NCI-H2029 (cell line): Measurements from ENCODE around the gene CNDP1.
"Not testable (repeated sequence)": the region's sequence is repeated elsewhere in the genome, so short reads cannot be mapped to it uniquely, and the experiment has no call there.

Experiments used
- DNase-seq: peaks from one replicate; lab custom pipeline; 2025; lab: John Stamatoyannopoulos, UW

Gene CNDP1

DNA sequence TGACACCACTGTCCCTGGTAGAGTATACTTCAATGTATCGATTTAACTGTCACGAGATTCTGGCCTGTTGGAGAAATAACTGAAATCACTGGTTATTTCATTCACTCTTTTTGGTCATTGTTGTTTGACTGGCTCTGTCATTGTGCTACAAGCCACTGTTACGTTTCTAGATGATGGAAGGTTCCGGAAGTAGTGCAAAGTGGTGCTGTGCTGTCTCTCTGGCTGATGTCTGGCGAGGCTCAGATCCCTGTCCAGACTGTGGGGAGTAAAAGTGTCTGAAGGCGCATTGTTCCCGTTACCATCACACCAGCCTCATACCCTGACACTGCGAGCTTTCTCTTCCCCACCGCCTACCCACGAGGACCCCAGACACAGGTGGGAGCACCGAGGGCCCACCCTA is 11.7 kb downstream of the CNDP1 start:
- no peak for DNase-seq

DNA sequence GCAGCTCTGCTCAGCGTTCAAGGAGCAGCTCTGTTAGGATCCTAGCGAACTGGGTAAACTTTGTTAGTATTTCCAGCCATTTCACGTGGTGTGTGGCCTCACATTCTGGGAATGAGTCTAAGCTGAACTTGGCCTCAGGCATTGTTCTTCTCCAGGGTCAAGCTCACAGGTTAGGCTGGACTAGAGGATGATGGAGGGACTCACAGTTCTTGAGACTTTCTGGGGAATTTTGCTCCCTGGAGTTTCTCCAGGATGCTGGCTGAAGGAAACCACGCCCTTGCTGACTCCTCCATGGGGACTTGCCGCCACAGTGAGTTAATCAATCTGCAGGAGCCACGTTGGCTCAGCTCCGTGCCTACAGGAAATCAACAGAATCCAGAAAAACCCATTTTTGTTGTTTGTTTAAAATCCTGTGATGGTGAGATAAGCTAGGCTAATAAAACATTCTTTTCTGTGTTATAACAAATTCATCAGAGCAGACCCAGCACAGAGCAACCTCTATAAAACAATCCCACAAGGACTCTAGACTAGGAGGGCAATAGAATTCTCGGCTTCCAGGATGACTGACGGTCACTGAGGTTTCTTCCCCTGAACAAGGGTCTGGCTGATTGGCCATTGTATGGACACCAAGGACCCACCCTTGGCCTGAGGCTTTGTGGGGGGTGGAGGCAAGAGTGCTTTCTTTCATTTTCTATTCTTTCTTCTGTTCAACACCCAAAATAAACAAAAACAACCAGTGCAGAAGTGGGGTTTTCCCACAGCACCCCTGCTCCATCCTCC is 12.6 kb downstream of the CNDP1 start:
- DNase-seq, result no peak

DNA sequence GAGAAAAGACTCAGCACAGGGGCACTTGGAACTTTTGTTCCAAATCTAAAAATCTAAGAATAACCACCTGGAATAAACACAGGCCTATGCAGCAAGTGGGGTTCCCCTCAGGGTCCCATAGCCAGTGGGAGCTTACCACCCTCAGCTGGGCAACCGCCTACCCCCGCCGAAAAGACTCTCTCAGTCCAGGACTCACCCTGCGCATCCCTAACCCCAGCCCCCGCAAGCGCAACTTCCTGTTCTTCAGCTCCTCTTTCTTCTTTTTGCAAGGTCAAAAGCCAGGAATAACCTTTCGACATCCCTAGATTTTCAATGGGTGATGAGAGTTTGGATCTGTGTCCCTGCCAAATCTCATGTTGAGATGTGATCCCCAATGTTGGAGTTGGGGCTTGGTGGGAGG is 13.6 kb downstream of the CNDP1 start:
- DNase-seq, result no peak

DNA sequence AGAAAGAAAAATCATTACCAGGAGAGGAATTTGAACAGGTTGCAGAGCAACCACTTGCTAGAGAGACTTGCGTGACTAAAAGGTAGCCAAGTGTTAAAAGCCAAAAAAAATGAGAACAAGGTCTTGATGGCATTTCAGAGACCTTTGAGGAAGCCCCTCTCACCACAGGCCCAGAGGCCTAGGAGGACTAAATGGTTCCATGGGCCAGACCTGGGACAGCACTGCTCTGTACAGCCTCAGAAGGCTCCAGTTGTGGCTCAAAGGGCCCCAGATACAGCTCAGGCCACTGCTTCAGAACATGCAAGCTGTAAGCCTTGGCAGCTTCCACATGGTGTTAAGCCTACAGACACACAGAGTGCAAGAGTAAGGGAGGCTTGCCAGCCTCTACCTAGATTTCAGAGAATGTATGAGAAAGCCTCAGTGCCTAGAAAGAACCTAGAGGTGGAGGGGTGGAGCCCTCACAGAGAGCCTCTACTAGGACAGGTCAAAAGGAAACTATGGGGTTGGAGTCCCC is 15.3 kb downstream of the CNDP1 start:
- DNase-seq, result no peak

DNA sequence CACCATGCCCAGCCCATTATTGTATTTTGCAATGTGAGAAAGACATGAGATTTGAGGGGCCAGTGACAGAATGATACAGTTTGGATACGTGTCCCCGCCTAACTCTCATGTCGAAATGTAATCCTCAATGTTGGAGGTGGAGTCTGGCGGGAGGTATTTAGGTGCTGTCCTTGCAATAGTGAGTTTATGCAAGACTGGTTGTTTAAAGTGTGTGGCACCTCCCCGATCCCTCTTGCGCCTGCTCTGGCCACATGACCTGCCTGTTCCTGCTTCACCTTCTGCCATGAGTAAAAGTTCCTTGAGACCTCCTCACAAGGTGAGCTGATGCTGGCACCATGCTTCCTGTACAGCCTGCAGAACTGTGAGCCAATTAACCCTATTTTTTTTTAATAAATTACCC is 16.6 kb downstream of the CNDP1 start:
- DNase-seq, result no peak

DNA sequence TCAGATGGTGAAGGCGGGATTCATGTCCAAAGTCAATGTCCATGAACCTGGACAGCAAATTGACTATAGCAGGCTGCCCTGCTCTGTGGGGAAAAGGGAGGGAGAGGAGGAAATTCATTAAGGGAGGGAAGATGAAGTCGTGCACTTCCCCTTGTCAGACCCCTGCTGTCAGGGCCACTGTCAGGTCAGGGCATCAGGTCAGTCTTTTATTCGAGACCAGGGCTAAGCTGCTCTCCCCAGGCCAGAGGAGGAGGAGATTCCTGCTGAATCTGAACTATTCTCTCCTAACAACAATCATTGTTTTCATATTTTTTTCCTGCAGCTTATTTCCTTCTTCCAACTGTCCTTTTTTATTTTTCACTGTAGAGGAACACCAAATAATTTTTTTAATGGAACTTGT is 17.2 kb downstream of the CNDP1 start:
- no peak for DNase-seq

DNA sequence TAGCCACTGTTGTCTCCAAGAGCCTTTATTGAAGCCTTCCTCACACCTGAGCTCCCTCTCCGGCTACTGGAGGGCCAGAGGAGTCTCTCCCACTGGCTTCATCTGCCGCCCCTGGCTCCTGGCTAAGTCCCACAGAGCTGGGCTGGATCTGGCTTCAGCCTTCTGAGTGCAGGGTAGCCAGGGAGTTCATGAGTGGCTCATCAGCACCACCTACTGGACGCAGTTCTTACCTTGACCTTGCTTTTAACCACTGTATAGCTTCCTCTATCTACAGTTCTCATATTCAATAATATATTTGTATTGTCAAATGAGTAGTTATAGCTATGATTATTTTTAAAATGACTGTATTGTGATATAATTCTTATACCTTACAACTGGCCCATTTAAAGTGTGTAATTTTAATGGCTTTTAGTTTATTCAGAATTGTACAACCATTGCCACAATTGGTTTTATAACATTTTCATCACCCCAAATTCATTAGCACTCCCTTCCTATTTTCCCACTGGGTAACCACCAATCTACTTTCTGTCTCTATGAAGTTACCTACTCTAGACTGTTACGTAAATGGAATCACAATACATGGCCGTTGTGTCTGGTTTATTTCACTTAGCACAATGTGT is 17.7 kb downstream of the CNDP1 start:
- DNase-seq, result peak; percentile 25

DNA sequence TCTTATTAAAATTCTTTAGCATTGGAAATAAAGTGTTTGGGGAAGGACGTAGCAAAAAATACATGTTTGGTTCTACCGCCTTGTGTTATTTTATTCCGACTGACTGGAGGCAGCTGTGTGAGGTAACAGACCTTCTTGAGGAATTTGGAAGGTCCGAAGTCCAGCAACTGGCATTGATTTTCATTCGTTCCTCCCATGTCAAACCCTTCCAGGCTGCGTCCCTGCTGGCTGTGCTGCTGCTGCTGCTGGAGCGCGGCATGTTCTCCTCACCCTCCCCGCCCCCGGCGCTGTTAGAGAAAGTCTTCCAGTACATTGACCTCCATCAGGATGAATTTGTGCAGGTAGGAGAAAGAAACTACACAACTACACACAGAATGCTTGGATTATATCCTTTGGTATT is 21.8 kb downstream of the CNDP1 start:
- DNase-seq, result no peak

DNA sequence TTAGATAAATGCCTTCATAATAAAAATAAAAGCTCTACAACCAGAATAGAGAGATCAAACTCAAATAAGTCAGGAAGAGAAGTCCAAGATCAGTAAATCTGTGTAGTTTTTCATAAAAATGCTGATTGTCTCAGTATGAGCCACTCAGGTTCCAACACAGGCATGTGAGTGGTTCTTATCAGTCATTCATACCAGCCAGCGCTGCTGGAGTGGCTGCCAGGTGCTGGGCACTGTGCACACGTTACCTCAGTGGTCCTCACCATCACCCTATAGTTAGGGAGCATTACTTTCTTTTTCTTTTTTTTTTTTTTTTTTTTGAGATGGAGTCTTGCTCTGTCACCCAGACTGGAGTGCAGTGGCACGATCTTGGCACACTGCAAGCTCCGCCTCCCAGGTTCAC is 23.8 kb downstream of the CNDP1 start:
- DNase-seq, result no peak

DNA sequence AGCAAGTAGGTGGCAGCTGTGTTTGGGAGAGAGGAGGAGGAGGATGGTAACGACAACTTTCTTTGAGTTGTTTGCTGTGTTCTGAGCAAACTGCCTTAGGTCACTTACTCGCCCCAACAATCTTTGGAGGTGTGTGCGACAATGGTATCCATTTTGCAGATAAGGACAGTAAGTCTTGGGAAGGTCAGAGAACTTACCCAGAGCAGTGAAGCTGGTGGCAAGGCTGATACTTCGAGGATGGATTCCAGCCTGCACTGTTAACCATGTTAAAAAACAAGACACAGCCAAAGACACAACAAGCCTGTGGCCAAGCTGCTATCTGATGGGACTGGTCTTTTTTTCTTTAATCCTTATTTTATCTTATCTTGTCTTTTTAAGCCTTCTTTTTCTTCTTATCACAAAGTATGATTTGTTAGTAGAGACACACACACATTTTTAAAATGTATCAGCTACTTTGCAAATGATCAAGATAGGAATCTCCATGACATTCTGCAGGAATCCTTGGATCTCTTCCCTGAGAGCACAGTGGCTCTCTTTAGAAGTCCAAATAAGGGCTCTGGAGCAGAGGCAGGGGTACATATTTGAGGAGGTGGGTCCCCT is 27.9 kb downstream of the CNDP1 start:
- DNase-seq, result no peak

DNA sequence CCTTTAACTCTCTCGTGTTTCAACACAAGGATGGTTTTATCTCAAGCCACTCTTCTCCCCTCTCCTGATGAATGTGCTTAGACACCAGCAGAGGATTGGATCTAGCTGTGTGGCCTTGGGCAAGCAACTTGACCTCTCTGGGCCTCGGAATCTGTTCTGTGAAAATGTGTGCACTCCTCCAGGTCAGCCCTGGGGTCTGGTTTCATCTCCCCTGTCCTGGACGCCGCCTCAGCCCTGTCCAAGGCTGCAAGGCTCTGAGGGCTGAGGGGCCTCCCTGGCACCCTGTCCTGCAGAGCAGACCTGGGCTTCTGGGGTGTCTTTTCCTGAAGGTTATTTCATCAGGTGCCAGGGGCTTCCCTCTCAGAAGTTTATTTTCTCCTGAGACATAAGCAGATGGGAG is 28.5 kb downstream of the CNDP1 start:
- no peak for DNase-seq

DNA sequence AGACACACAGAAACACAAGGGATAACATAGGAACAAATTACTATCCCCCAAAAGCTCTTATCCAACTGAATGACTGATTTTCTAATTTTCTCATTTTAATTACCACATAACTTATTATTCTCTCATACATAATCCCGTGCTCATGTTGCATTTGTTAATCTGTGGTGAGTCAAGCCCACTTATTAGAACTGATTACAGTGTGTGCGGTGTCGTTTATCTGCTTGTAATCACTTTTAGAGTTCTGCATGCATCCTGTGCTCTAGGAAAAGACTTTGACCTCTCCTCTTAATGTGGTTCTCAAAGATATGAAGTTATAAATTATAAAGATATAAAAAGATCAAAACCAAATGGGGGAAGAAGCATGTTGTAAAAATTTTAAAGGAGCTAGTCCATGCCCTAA is 29.7 kb downstream of the CNDP1 start:
- DNase-seq, result no peak

DNA sequence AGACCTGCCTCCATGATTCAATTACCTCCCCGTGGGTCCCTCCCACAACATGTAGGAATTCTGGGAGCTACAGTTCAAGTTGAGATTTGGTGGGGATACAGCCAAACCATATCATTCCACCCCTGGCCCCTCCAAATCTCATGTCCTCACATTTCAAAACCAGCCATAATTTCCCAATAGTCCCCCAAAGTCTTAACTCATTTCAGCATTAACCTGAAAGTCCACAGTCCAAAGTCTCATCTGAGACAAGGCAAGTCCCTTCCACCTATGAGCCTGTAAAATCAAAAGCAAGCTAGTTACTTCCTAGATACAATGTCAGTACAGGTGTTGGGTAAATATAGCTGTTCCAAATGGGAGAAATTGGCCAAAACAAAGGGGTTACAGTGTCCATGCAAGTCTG is 30.9 kb downstream of the CNDP1 start:
- not testable (repeated sequence) for DNase-seq

DNA sequence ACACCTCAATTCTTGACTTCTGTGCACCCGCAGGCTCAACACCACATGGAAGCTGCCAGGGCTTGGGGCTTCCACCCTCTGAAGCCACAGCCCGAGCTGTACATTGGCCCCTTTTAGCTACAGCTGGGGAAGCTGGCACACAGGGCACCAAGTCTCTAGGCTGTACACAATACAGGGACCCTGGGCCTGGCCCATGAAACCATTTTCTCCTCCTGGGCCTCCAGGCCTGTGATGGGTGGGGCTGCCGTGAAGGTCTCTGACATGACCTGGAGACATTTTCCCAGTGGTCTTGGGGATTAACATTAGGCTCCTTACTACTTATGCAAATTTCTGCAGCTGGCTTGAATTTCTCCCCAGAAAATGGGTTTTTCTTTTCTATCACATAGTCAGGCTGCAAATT is 31.7 kb downstream of the CNDP1 start:
- not testable (repeated sequence) for DNase-seq

DNA sequence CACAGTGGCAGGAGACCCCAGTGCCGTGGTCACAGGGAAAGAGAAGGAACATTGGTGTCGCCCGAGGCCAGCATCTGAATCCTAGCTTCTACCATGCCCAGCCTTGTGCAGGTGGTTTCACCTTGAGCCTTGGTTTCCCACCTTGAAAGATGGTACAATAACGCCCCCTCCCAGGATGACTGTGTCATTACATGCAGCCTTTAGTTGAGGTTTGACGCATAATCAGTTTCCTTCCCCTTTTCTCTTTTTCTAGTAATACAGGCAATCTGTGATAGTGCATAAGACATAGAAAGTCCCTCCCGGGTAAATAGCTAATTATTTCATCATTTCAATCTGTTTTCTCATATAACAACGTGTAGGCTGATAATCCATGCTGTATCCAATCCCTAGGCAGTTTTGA is 33.5 kb downstream of the CNDP1 start:
- no peak for DNase-seq

DNA sequence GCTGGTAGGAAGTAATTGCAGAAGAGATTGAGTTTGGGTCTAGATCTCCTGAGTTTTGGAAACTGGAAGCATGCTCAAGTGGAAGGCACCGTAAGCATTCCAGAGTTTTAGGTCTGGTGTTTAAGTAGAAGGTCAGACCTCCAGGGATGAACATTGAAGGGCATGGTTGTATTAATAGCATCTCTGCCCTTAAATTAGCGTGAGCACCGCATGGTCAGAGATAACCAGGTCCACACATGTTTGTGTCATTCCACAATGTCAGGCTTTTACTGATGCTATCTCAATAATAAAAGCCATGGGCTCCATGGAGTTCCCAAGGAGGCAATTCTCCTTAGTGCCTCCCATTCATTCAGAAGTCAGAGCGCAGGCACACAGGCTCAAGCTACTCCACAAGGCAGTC is 35.1 kb downstream of the CNDP1 start:
- DNase-seq, result no peak

DNA sequence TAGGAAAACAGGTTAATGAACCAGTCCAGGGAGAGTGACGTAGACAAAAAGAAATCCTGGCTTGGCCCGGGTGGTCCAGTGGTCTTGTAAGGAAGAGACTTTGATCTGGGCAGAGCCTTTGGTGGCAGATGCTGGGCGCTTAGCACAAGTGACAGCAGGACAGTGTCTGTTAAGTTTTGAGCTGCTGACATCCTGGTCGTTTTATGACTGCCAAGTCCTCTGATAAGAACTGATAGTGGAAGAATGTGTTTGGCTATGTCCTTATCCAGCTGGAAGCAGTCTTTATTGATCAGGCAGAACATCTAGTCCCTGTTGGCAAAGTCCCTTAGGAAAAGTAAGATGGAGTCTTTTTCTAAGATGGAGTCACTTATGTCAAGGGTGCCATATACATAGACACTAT is 36.0 kb downstream of the CNDP1 start:
- no peak for DNase-seq

DNA sequence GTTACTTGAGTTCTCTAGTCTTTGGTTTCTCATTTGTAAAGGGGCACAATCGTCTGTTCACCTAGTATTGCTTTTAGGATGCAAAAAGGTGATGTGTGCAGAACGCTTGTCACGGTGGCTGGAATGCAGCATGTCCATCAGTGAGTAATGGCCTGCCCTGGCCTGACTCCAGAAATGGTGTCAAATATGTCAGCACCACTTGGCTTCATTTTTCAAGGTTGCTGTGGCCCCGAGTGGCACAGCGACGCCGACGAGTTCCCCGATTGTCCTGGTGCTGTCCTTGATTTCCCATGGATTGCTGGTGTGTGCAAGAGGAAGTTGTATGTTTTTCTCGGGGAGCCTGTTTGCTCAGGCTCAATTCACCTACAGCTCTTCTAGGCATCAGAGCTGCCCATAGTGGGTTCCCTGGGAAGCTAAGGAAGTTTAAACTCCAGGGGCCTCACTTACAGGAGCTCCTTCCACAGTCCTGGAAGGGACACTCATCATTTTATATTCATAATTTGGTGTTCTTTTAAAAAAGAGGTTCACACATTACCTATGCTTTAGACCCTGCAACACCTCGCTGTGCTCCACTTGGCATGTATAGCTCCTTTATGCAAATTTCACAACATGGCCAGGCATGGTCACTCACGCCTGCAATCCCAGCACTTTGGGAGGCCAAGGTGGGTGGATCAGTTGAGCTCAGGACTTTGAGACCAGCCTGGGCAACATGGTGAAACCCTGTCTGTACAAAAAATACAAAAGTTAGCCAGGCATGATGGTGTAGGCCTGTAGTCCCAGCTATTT is 37.8 kb downstream of the CNDP1 start:
- DNase-seq, result no peak

DNA sequence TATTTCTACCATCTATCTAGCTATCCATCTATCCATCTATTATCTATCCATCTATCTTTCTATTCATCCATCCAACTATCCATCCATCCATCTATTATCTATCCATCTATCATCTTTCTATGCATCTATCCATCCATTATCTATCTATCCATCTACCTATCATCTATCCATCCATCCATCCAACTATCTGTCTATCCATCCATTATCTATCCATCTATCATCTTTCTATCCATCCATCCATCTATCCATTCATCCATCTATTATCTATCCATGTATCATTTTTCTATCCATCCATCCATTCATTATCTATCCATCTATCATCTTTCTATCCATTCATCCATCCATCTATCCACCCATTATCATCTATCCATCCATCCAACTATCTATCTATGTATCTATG is 38.8 kb downstream of the CNDP1 start:
- no peak for DNase-seq

DNA sequence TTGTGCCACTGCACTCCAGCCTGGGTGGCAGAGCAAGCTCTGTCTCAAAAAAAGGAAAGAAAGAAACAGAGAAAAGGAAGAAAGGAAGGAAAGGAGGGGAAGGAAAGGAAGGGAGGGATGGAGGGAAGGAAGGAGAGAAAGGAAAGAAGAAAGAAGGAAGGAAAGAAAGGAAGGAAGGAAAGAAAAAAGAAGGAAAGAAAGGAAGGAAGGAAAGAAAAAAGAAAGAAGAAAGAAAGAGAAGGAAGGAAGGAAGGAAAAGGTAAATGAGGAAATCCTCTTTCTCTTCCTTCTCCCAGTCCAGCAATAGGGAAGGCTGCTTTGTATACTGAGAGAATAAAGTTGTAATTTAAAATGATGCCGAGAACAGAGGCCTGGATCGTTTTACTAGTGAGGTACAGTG is 40.6 kb downstream of the CNDP1 start:
- DNase-seq, result no peak

DNA sequence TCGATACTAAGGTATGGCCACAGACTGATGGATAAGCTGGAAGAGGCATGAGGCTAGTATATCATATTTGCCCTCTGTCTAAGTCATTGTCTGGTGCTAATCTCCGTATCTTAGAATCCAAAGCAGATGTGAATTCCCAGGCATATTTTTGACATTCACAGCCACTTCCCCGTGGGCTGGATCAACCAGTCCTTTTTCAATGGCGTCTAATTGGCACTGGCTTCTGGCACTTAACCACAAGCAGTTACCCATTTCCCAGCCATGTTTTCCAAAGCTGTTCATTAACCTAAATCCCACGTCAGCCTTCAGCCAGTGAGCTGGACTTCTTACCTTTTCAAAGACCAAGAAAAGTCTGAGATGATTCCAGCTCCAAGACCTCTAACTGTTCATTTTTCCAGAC is 42.7 kb downstream of the CNDP1 start:
- DNase-seq, result no peak

DNA sequence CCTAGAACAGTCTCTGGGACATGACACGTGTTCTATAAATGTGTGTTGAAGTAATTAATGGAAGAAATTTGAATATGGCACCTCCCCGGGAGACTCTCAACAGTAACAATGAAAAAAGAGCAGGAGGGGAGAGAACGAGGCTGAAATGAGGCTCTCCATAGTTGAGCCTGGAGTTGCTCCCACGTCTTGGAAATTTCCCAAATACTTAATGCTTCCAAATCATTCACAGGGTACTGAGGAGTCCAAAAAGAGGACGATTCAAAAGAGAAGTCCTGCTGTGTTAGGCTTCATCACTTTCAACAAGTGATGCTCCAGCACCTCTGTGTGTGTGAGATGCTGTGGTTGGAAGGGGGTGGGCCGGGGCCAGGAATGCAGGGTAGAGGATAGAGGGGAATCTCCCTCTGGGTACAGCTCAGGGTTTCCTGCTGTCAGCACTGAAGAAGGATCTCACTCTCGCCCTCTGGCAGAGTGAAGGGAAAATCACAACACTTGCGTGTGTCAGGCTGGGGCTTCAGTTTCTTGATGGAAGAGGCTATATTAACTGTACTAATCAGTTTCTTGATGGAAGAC is 45.3 kb downstream of the CNDP1 start:
- no peak for DNase-seq
